ENCODE data around the gene COPB1.

The COPB1 gene

GRCh38 chr11:14506532-14506931 lies 6.9 kb upstream of the COPB1 start:
- no peak for DNase-seq

GRCh38 chr11:14503023-14503422 lies 3.4 kb upstream of the COPB1 start:
- no peak for DNase-seq

- DNase-seq, result no peak
Measured at GRCh38 chr11:14502039-14502438, 2.4 kb upstream of the COPB1 start.

GRCh38 chr11:14500181-14500651 lies 605 bp upstream of the COPB1 start:
- DNase-seq, result peak; percentile 57

GRCh38 chr11:14499178-14499559 lies 442 bp downstream of the COPB1 start:
- peak; percentile 30 for DNase-seq

GRCh38 chr11:14480716-14481115 lies 18.9 kb downstream of the COPB1 start:
- DNase-seq, result no peak

- DNase-seq, result no peak
Measured at GRCh38 chr11:14471127-14471526, 28.5 kb downstream of the COPB1 start.

- no peak for DNase-seq
Measured at GRCh38 chr11:14463623-14464022, 36.0 kb downstream of the COPB1 start.

- DNase-seq, result no peak
Measured at GRCh38 chr11:14460147-14460546, 39.5 kb downstream of the COPB1 start.

- DNase-seq, result no peak
Measured at GRCh38 chr11:14458377-14458776, 41.2 kb downstream of the COPB1 start.

GRCh38 chr11:14455648-14456430 lies 43.8 kb downstream of the COPB1 start:
- DNase-seq, result no peak

GRCh38 chr11:14454861-14455632 lies 44.6 kb downstream of the COPB1 start:
- DNase-seq, result peak; percentile 28

GRCh38 chr11:14451825-14452224 lies 47.8 kb downstream of the COPB1 start:
- DNase-seq, result peak; percentile 25

GRCh38 chr11:14449302-14449714 lies 50.3 kb downstream of the COPB1 start:
- DNase-seq, result no peak

- no peak for DNase-seq
Measured at GRCh38 chr11:14448240-14448639, 51.4 kb downstream of the COPB1 start.

- peak; percentile 44 for DNase-seq
Measured at GRCh38 chr11:14446701-14447169, 52.9 kb downstream of the COPB1 start.

- peak; percentile 20 for DNase-seq
Measured at GRCh38 chr11:14445542-14446530, 53.8 kb downstream of the COPB1 start.

- DNase-seq, result no peak
Measured at GRCh38 chr11:14444441-14445189, 55.0 kb downstream of the COPB1 start.

- DNase-seq, result no peak
Measured at GRCh38 chr11:14443638-14444037, 56.0 kb downstream of the COPB1 start.

GRCh38 chr11:14435717-14436512 lies 63.7 kb downstream of the COPB1 start:
- no peak for DNase-seq

GRCh38 chr11:14425621-14426020 lies 74.0 kb downstream of the COPB1 start:
- DNase-seq, result no peak
